ENCODE measurements around the gene ECSIT.

DNA sequence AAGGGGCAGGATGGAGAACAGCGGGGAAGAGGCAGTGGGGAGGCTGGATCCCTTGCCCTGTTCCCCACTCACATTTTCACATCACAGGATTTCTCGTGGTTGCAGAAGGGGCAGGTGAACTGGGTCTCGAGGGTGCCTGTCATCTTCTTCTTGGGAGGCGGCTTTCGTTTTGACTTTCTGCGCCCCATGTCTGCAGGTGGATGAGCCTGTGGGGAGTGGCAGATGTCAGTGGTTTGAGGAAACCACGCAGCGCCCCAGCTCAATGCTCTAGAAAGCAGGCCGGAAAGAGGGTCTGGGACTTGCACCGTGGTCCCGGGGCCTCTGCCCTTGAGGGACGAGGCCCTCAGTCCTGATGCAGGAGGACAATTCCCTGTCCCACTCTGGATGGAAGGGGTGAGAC lies 25.2 kb upstream of the ECSIT start:
- TF ChIP-seq, protein P1, sequence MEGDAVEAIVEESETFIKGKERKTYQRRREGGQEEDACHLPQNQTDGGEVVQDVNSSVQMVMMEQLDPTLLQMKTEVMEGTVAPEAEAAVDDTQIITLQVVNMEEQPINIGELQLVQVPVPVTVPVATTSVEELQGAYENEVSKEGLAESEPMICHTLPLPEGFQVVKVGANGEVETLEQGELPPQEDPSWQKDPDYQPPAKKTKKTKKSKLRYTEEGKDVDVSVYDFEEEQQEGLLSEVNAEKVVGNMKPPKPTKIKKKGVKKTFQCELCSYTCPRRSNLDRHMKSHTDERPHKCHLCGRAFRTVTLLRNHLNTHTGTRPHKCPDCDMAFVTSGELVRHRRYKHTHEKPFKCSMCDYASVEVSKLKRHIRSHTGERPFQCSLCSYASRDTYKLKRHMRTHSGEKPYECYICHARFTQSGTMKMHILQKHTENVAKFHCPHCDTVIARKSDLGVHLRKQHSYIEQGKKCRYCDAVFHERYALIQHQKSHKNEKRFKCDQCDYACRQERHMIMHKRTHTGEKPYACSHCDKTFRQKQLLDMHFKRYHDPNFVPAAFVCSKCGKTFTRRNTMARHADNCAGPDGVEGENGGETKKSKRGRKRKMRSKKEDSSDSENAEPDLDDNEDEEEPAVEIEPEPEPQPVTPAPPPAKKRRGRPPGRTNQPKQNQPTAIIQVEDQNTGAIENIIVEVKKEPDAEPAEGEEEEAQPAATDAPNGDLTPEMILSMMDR (conservative IDR thresholded peaks at IDR 0.05; ENCODE audit: low read length) = no peak
- no peak for TF ChIP-seq EZH2phosphoT487 (IDR thresholded peaks at IDR 0.05; ENCODE audit: borderline replicate concordance)

Measured in Loucy (cell line).